ENCODE data around the gene DPEP2NB.
"Not testable (repeated sequence)": the region's sequence is repeated elsewhere in the genome, so short reads cannot be mapped to it uniquely, and the experiment has no call there.

- TF ChIP-seq CTCF (IDR thresholded peaks at IDR 0.05; ENCODE audit: insufficient read depth, low read length, poor library complexity, severe bottlenecking); EZH2phosphoT487 (conservative IDR thresholded peaks at IDR 0.05; ENCODE audit: low read length): not testable (repeated sequence)
Measured at GRCh38 chr16:67998779-67999688, 16.7 kb downstream of the DPEP2NB start, which contains the start of gene DPEP2.

Measured in SU-DHL-6 (cell line).